HG03439 (cell line): ENCODE results near the gene TXNRD3.

Experiments used
- ATAC-seq: cut with Tn5 transposase; IDR thresholded peaks from one replicate; pipeline ENCODE4 v1.9.1; 2021; ENCODE audit warnings: mild to moderate bottlenecking, moderate library complexity; ENCODE audit not compliant: unreplicated experiment

TXNRD3 gene

DNA sequence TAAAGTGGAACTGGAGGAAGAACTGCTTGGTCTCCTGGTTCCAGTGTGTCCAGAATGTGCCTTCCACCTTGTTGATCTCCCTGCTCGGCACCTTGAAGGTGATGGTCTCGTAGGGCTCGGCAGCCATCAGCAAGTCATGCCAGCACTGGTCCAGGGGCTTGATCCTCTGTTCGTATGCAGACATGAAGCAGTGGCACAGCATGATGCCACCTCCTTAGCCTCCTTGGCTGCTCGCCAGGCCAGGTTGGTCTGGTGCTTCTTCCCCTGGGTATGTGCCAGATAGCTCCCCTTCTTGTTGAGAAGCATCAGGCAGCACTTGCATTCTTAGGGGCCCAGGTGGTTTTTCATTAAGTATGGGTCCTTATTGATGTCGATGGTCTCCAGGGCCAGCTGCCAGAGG, 17.8 kb upstream of the TXNRD3 start:
- ATAC-seq: no peak

DNA sequence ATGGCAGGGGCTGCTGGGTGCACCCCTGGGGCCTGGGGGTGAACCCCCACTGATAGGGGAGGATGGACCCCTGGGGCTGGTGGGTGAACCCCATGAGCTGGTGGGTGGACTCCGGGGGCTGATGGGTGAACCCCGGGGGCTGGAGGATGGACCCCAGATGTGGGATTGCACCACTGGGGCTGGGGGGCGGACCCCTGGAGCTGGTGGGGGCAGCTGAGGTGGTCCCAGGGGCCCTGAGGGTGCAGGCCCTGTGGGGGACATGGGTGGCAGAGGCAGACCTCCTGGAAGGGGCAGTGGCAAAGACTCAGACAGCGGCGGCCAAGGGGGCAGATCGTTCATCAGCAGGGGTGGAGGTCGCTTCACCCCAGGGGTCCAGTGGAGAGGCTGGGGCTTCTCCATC, 17.4 kb upstream of the TXNRD3 start:
- ATAC-seq: no peak

DNA sequence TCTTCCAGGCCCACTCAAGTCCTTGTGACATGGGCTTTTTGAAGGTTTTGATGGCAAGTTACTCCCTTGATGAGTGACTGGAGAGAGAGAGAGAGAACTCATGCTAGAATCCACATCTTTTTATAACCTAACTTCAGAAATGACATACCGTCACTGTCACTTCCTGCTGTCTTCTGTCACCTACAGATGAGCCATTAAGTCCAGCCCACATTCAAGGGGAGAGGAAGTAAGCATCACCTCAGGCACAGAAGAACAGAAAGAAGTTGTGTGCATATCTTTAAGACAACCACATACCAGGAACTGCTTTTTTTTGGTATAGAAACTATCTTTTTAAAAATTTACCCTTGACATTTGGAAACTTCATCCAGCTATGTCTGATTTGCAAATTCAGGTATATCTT, 16.6 kb upstream of the TXNRD3 start:
- ATAC-seq: no peak

DNA sequence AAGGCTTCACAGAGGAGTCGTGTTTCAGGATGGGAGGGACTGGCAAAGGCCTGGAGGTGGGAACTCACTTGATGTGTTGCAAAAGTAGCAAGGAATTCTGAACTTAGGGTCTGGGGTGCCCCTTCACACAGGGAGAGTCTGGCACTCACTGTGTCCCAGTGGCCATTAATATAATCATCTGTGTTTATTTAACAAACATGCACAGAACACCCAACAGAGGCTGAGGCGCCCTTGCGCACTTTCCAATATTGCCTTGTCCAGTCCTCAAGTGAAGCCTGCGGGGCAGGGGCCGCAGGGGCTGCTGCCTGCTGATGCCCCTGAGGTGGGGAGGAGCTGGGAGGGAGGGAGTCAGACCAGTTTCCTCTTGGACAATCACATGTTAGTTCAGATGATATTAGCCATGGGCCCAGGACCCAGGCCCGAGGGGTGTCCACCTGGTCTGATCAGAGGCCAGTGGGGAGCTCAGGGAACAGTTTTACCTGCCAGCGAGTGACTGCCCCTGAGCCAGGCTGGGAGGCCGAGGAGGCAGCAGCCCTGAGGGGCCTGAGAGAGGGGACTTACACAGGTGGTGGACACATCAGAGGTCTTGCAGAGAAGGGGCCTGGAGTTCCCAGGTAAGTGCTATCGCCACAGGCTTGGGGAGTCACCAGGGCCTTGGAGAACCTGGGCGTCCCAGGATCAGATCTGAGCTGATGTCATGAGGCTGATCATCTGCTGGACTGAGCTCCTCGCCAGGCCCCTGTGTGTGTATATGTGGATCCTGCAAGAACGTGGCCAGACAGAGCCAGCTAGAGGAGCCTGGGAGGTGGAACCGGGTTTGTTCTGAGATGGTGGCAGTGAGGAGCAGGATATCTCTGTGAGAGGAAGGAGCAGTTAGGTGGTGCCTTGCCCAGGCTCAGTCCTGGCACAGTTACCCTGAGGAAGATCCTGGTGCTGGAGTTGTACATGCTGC, 13.8 kb upstream of the TXNRD3 start:
- ATAC-seq: no peak

DNA sequence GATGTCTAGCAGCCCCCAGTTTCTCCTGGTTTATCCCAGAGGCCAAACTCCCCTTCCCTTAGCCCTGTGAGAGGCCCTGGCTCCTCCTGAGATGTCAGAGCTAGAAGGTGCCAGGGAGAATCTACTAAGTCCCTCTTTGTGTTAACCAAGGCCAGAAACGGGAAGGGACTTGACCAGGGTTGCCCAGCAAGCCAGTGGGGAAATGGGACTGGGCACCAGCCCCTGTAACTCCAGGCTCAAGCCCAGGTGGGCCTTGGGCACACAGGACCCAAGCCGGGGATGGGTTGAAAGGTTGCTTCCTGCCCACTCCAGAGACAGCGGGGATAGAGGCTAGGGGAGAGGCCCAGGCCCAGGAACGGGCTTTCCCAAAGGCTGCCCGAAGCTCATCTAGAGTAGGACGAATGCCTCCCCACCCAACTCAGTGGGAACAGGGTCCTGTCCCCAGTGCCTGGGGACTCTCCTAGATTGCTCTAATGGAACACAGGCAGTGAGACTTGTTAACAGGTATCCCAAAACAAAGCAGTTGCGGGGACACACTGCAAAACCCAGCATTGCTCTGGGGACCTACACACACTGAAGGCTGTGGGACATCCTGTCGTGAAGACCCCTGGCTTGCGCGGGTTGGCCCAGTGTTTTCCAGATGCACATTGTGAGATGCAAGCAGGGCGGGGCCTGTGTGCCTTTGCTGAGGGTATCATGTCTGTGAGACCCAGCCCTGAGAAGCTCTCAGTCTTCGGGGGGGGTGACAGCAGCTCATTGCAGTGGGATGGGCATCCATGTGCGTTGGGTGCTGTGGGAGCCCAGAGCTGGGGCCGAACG, 12.9 kb upstream of the TXNRD3 start:
- ATAC-seq: no peak

DNA sequence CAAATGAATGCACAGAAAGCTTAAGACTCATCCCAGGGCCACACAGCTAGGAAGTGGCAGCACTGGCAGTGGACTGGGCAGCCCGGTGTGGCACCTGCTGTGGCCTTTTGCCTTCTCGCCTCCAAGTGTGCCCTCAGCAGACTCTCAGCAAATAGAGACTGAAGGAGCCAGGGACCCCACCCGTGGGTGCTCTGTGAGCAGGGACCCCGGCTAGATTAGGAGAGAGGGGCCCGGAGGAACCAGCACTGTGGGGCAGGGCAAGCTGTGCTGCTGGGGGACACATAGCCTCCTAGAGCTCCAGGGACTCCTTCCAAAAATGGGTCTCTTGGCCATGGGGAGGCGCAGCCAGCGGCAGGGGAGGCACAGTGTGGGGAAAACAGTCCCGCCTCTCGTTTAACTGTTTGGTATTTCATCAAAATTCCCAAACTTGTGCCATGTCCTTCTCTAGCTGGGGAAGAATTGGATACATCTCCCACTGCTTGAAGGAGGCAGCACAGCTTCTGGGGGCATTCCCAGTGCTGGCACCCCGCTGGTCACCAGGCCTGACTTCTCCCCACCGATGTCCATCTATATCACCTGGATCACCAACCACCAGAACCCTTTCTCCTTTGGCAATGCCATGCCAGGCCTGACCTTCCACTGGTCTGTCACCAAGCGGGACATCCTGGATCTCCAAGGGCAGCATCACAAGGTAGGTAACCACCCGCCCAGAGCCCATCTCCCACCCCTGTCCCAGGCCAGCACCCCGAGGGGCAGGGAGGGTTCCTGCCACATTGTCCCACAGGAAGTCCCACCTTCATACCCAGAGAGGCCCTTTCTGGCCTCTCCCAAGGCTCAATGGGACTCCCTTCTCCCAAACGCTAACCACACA, 12.0 kb upstream of the TXNRD3 start:
- ATAC-seq: no peak

DNA sequence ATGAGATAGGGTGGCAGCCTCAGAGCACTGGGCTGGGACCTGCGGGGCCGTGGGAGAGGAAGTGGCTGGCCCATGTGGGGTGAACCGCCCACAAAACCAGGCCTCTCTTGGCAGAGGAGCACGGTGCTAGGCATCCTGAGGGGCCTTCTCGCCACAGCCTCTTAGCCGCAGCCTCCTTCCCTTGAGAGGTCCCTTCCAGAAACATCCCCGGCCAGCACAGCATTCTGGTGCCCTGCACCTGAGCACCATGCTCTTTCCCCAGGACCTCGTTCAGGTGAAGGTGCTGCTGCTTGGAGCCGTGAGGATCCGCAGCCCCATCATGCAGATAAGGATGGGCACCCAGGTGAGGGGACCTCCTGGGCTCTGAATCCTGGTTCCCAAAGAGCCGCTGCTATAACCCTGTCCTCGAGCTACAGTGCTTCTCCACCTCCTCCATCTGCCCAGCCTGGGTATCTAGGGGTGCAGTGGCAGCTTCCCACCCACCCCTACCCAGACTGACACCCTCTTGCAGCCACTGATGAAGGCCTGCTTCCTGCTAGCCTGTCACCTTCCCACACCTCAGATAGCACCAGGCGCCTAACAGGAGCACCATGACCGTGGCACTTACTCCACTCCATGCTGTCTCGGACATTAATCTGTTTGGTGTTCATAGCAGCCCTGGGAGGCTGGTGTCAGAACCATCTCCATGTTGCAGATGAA, 11.2 kb upstream of the TXNRD3 start:
- ATAC-seq: no peak

DNA sequence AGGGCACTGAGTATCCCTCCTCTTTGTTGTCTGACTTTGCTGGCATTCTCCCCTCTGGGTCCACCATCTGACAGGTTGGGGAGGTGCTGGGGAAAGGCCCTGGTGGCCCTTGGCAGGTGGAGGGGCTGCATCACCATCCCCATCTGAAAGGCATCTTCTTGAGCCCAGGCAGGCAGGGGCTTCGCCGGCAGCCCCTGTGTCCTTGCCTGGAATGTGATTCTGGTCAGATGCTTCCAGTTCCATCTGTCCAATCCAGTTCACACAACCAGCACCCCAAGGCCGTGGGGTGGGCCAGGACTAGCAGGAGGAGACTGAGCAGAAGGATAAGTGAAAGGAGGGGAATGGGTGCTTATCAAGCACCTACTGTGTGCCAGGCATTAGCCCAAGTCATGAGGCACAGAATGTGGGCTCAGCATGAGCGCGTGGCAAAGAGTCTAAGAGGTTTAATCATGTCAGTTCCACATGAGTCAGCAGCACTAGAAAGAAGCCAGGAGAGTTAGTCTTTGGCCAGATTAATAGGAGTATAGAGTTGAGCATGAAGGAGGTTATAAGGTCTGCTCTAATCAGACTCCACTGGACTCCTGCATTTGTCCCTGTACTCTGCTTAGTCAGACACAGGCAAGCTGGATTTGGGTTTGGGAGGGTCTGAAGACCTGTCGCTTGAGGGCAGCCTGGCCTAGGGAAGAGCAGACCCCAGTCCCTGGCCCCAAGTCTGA, 10.5 kb upstream of the TXNRD3 start:
- ATAC-seq: no peak

DNA sequence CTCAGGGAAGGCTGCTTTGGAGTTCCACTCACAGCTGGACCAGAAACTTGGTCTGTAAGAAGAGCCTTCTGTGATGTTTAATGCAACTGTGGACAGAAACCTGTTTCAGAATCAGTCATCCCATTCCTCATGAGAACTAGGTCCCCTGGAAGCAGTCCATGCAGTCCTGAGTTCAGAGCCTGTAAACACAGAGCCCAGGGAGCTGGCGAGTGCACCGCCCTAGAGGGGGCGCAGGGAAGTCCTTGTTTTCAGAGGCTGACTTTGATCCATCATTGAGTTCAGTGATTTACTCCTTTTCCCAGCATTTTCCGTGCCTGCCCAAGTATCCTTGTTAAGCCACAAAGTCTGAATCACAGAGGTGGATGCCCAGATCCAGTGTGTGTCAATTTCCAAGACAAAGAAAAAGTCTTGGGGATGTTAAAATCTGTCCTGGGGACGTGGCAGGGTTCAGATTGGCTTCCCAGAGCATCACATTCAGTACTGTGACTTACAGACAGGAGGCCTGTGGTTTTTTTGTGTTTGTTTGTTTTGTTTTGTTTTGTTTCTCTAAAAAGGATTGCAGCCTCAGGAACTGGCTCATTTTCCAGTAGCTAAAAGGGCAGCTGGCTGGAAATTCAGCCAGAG, 9.8 kb upstream of the TXNRD3 start:
- ATAC-seq: no peak

DNA sequence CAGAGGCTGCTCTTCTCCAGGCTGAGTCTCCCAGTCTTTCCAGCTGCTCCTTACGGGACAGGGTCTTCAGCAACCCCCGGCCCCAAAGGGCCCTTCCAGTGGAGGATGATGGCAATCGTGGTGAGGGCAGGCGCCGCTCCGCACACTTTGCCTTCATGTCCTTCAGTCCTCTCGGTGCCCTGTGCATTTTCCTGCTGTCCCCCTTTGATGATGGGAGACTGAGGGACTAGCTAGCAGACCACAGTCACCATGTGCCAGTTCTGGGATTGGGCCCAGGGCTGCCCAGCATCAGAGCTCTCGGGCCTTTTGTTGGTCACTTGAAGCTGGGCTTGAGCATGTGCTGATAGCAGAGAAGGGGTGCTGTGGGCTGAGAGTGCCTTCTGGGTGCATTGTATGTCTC, 8.8 kb upstream of the TXNRD3 start:
- no peak for ATAC-seq

DNA sequence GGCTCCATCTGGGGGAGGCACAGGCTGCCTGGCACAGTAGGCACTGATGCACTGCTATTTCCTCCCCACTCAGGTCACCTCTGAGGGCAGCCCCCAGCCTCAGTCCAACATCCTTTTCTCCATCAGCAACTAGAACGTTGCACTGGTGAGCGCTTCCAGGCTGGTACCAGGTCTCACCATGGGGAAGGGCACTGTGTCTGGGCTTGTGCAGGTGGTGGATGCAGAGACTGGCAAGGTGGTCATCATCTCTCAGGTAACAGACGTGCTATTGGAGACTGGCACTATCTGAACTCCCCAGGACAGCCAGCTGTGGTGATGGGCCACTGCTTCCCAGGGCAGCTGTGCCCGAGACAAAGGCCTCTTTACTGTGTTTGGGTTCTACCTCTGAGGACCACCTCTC, 8.3 kb upstream of the TXNRD3 start:
- no peak for ATAC-seq

DNA sequence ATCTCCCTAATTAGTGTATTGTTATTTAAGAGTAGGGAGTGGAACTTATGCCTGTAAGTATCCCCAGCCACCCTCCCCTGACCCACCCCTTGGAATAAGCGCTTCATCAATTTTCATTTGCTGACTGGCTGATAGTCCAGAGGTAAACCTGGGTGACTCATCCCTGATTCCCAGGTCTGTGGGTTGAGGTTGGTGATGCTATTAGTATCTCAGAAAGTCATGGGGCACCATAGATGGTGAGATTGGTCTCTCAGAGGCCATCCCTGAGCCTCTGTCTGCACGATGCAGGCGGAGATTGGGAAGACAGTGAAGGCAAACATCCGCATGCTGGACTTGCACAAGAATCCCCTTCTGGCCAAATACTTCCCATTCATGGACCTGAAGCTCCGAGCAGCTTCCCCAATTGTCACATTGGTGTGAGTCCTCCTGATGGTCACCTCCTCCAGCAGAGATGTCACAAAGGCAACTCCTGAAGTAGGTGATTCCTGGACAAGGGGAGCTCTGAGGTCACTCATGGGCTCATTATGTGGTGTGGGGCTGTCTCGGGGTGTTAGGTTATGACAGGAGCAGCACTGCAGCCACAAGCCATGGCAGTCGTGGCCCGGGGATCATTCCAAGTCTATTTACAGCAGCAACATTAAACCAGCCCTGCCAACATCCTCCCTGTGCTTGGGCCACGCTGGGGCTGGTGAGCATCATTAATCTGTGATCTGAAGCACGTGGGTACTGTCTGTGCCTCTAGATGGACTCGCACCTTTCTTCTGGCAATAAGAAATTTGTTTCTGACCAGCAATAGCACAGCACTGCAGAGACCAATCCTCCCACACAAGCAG, 6.8 kb upstream of the TXNRD3 start:
- no peak for ATAC-seq

DNA sequence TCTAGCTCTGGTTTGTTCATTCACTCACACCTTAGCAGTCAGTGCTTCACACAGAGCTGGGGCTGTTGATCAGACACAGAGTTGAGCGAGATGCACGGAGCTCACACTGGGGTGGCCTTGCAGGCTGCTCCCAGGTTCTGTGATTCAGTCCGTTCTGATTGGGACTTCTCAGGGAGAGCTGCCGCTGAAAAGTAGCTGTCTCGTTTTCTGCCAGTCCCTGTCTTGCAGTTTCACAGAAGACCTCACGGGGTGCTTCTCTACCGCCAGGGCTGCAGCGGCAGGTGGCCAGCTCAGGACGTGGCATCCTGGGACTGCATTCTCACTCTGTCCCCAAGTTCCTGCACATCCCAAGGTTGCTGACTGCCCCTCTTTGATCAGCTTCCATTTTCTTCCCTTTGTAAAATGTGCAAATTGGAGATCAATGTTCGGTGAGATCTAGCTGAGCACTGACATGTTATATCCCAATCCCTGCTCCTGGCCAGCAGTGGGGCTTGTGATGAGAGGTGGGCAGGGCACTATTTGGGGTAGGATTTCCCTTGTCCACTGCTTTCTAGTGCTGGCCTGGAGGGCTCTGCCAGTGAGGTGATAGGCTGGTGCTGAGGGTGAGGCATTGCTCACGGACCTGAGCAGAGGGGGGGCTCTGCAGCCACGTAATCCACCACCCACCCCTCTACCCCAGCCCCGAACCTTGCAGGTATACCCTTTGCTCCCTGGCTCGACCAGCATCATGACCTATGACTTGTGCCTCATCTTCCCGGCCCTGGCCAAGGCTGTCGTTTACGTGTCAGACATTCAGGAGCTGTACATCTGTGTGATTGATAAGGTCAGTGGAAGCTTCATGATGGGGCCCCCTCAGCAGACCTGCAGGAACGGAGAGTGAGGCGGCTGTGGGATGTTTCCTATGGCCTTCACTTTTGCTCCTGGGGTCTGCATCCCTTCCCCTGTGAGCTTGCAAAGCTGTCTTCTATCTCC, 5.3 kb upstream of the TXNRD3 start:
- ATAC-seq: no peak

DNA sequence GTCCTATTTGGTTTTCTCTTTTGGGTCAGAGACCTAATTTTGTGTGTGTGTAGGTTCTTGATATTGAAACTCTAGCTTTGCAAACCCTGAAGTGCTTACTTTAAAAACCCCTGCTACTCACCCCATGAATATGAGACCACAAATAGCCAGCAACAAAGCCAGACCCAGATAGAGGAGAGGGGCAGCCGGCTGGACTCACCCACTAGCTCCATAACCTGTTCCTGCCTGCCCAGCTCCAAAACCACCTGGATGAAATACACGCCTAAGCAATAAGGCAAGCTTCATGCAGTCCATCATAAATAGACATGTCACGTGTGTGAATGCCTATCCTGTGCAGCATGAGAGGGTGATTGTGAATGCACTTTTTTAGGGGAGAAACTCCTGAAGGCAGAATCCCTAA, 3.7 kb upstream of the TXNRD3 start:
- no peak for ATAC-seq

DNA sequence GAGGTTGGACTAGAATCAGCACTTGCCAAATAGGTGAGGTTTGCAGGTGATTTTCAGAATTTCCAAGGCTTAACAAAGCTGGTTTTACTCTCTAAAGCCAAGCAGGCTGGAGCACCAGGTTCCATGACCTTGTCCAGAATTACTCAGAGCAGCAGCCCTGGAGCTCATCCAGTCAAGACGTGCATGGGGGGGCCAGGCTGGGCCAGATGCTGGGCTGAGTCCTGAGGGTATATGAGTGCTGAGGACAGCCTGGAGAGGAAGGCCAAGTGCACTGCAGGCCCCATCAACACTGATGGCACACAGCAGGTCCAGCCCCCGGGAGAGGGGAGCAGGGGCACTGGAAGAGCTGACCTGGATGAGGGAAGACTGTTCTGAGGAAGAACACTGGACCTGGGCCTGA, 3.0 kb upstream of the TXNRD3 start:
- ATAC-seq: no peak

DNA sequence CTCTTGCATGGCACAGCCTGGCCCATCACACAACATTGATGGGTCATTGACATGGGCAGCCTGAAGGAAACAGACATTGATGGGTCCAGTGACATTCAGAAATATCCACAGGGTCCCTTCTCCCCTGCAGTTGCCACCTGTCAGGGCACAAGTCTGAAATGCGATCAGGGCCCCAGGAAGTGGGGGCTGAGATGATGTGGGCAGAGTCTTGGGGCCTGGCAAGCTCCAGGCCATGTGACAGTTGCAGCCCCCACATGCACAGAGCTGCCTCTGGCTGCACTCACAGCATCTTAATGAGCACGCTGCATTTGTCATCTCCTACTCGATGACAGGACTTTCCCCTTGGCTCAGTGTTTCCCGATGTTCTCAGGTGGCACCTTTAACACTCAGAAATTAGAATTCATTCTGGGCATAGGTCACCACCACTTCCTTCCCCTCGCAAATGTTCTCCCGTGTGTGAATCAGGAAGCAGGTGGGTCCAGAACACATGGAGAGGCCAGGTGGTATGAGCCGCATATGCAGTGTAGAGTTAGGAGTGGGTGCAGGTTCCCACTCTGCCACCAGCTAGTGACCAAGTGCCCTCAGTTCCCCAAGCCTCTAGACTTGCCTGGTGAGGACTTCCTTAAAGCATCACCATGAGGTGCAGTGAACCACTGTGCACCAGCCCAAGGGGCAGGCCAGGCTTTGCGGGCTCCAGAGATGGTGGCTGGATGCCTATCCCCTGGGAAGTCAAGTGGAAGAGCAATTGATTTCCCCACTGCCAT, 1.6 kb upstream of the TXNRD3 start:
- ATAC-seq: no peak

DNA sequence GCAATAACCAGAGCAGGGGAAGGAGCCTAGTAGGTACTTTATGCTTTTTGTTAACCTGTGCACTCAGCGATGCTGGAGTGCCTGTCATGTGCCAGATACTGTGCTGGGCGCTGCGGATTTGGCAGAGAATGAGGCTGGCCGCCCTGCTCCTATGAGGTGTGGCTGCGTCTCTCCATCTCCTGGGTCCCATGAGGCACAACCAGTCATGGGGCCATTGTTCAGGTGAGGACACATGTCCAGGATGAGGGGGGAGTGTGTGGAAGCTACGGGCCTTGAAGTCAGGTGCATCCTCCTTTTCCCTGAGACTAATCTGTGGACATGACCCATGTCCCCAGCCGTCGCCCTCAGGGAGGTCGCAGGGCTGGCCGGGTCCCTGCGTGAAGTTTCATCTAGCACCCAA, 963 bp upstream of the TXNRD3 start:
- ATAC-seq: no peak
